SK-N-SH treated with all-trans-retinoic acid at 6 μM for 48 hours (cell line): Measurements from ENCODE around the gene GRIK4.

Source experiments
- ATAC-seq: fragments of 200-7000 bp; cut with Tn5 transposase; 3 replicates; pipeline ENCODE4 v1.9.1; 2020; ENCODE audit warnings: mild to moderate bottlenecking, moderate library complexity
- ARNTL ChIP-seq: fragments of 450-650 bp; formaldehyde crosslinking; IDR thresholded peaks from 2 replicates; pipeline ENCODE4 v1.5.0; 2020; ENCODE audit warnings: low read depth, mild to moderate bottlenecking, moderate library complexity, borderline replicate concordance
- BACH2 ChIP-seq: fragments of 250-450 bp; sonication (Bioruptor Pico); IDR thresholded peaks from 2 replicates; pipeline ENCODE4 v1.9.0; 2021; ENCODE audit warnings: mild to moderate bottlenecking, borderline replicate concordance
- CREB5 ChIP-seq: fragments of 250-450 bp; sonication (Bioruptor Pico); IDR thresholded peaks from 2 replicates; pipeline ENCODE4 v1.5.1; 2020; ENCODE audit warnings: low read depth, mild to moderate bottlenecking, moderate library complexity
- CSDC2 ChIP-seq: fragments of 250-450 bp; sonication (Bioruptor Pico); IDR thresholded peaks from 2 replicates; pipeline ENCODE4 v1.5.0; 2020; ENCODE audit warnings: mild to moderate bottlenecking, moderate library complexity
- CSRNP3 ChIP-seq: fragments of 250-450 bp; sonication (Bioruptor Pico); IDR thresholded peaks from 2 replicates; pipeline ENCODE4 v1.5.1; 2021; ENCODE audit warnings: mild to moderate bottlenecking, moderate library complexity
- GLIS3 ChIP-seq: fragments of 250-450 bp; sonication (Bioruptor Pico); IDR thresholded peaks from 2 replicates; pipeline ENCODE4 v1.5.0; 2020; ENCODE audit warnings: mild to moderate bottlenecking, moderate library complexity
- ISL1 ChIP-seq: fragments of 250-450 bp; sonication (Bioruptor Pico); IDR thresholded peaks from 2 replicates; pipeline ENCODE4 v2.1.2; 2022; ENCODE audit warnings: mild to moderate bottlenecking, moderate library complexity
- OSR1 ChIP-seq: fragments of 250-450 bp; sonication (Bioruptor Pico); IDR thresholded peaks from 2 replicates; pipeline ENCODE4 v1.8.0; 2022; ENCODE audit warnings: moderate library complexity, mild to moderate bottlenecking, inconsistent platforms
- PATZ1 ChIP-seq: fragments of 250-450 bp; sonication (Bioruptor Pico); IDR thresholded peaks from 2 replicates; pipeline ENCODE4 v1.8.0; 2020; ENCODE audit warnings: mild to moderate bottlenecking, moderate library complexity, borderline replicate concordance
- POU6F1 ChIP-seq: fragments of 250-450 bp; sonication (Bioruptor Pico); IDR thresholded peaks from 2 replicates; pipeline ENCODE4 v1.8.0; 2021; ENCODE audit warnings: low read depth, mild to moderate bottlenecking, moderate library complexity, borderline replicate concordance
- PPARA ChIP-seq: fragments of 250-450 bp; sonication (Bioruptor Pico); IDR thresholded peaks from 2 replicates; pipeline ENCODE4 v1.5.0; 2020; ENCODE audit warnings: mild to moderate bottlenecking, borderline replicate concordance
- RARB ChIP-seq: fragments of 250-450 bp; sonication (Bioruptor Pico); IDR thresholded peaks from 2 replicates; pipeline ENCODE4 v1.8.0; 2021; ENCODE audit warnings: mild to moderate bottlenecking, moderate library complexity
- SNAI2 ChIP-seq: fragments of 250-450 bp; sonication (Bioruptor Pico); IDR thresholded peaks from 2 replicates; pipeline ENCODE4 v1.5.0; 2020; ENCODE audit warnings: mild to moderate bottlenecking, moderate library complexity
- TCF4 ChIP-seq: fragments of 250-450 bp; sonication (Bioruptor Pico); IDR thresholded peaks from 2 replicates; pipeline ENCODE4 v1.8.0; 2021; ENCODE audit warnings: mild to moderate bottlenecking, moderate library complexity, borderline replicate concordance
- TOX ChIP-seq: fragments of 250-450 bp; sonication (Bioruptor Pico); IDR thresholded peaks from 2 replicates; pipeline ENCODE4 v1.8.0; 2021; ENCODE audit warnings: mild to moderate bottlenecking, moderate library complexity, borderline replicate concordance
- TSHZ2 ChIP-seq: fragments of 250-450 bp; sonication (Bioruptor Pico); IDR thresholded peaks from 2 replicates; pipeline ENCODE4 v1.5.0; 2020; ENCODE audit warnings: mild to moderate bottlenecking, moderate library complexity
- ZC3H10 ChIP-seq: fragments of 250-450 bp; sonication (Bioruptor Pico); IDR thresholded peaks from 2 replicates; pipeline ENCODE4 v1.5.1; 2021; ENCODE audit warnings: mild to moderate bottlenecking, moderate library complexity
- ZFP3 ChIP-seq: fragments of 250-450 bp; sonication (Bioruptor Pico); IDR thresholded peaks from 2 replicates; pipeline ENCODE4 v1.5.0; 2020; ENCODE audit warnings: mild to moderate bottlenecking, moderate library complexity
- ZNF565 ChIP-seq: fragments of 450-650 bp; formaldehyde crosslinking; conservative IDR thresholded peaks from 2 replicates; pipeline ENCODE4 v1.5.0; 2020; ENCODE audit warnings: low read depth, mild to moderate bottlenecking, moderate library complexity
- ZNF70 ChIP-seq: fragments of 450-650 bp; formaldehyde crosslinking; IDR thresholded peaks from 2 replicates; pipeline ENCODE4 v1.5.0; 2020; ENCODE audit warnings: mild to moderate bottlenecking, moderate library complexity
- ZNF8 ChIP-seq: fragments of 450-650 bp; formaldehyde crosslinking; IDR thresholded peaks from 2 replicates; pipeline ENCODE4 v1.5.0; 2020; ENCODE audit warnings: mild to moderate bottlenecking, moderate library complexity

The GRIK4 gene

GRCh38 chr11:120954381-120954780 is 442.8 kb downstream of the GRIK4 start:
- ATAC-seq = no peak
- TF ChIP-seq CREB5 (CRISPR knock-in tag) (no peak), TSHZ2 (CRISPR knock-in tag) (no peak), PATZ1 (no peak), ZNF565 (CRISPR knock-in tag) (no peak), BACH2 (CRISPR knock-in tag) (no peak), ARNTL (CRISPR knock-in tag) (no peak), PPARA (CRISPR knock-in tag) (no peak), ZC3H10 (CRISPR knock-in tag) (no peak), OSR1 (CRISPR knock-in tag) (no peak), CSRNP3 (CRISPR knock-in tag) (no peak), ZFP3 (CRISPR knock-in tag) (no peak), ISL1 (CRISPR knock-in tag) (no peak), TCF4 (CRISPR knock-in tag) (no peak), CSDC2 (CRISPR knock-in tag) (no peak), SNAI2 (CRISPR knock-in tag) (no peak), ZNF8 (no peak), GLIS3 (CRISPR knock-in tag) (no peak), POU6F1 (CRISPR knock-in tag) (no peak), TOX (CRISPR knock-in tag) (no peak)
- TF ChIP-seq, all 23 proteins: peak for 0

GRCh38 chr11:120956710-120957495 is 445.4 kb downstream of the GRIK4 start:
- no peak for ATAC-seq

More at GRCh38 chr11:120956710-120957495, 445.4 kb downstream of the GRIK4 start:
- TF ChIP-seq GLIS3 (CRISPR knock-in tag) (no peak), ARNTL (CRISPR knock-in tag) (no peak), RARB (CRISPR knock-in tag) (no peak), ZNF8 (no peak), ZNF565 (CRISPR knock-in tag) (no peak), TOX (CRISPR knock-in tag) (no peak), ZNF70 (CRISPR knock-in tag) (no peak), OSR1 (CRISPR knock-in tag) (no peak), ZC3H10 (CRISPR knock-in tag) (no peak), BACH2 (CRISPR knock-in tag) (no peak), TCF4 (CRISPR knock-in tag) (no peak)
